ENCODE measurements around the gene IFNE. TPM values are rescaled to one million over a fixed set of nuclear protein-coding genes. Genes with fewer than 3 reads are reported as not detected.
"Not testable (repeated sequence)": the region's sequence is repeated elsewhere in the genome, so short reads cannot be mapped to it uniquely, and the experiment has no call there.

Gene IFNE
- total RNA-seq, 1 experiment from 2014 or later: not detected

GRCh38 chr9:21461377-21461776, 20.7 kb downstream of the IFNE start:
- H3K4me3 ChIP-seq: no peak overlapping the region
- no peak for DNase-seq

GRCh38 chr9:21455320-21455719, 26.8 kb downstream of the IFNE start:
- no peak overlapping the region for H3K27ac ChIP-seq
- DNase-seq: peak in 1 of 2 experiments; percentile 16
- H3K36me3 ChIP-seq: no peaks in the 10 kb centered on the region
- H3K4me1 ChIP-seq: no peaks in the 10 kb centered on the region
- no peaks in the 10 kb centered on the region for H3K27me3 ChIP-seq
- H3K4me3 ChIP-seq: no peak overlapping the region
- H3K9me3 ChIP-seq (replicated peaks): no peaks in the 10 kb centered on the region

More at GRCh38 chr9:21461377-21461776, 20.7 kb downstream of the IFNE start:
- Histone ChIP-seq H3K36me3 (no peaks in the 10 kb centered on the region), H3K9me3 (replicated peaks) (no peaks in the 10 kb centered on the region), H3K27me3 (0 out of 2 replicates have a peak, but pooled peaks cover 3% of the 10 kb centered on the region), H3K27ac (no peak overlapping the region), H3K4me1 (no peaks in the 10 kb centered on the region)

- Histone ChIP-seq H3K4me1 (no peaks in the 10 kb centered on the region), H3K9me3 (replicated peaks) (no peaks in the 10 kb centered on the region), H3K27ac (no peak overlapping the region), H3K4me3 (no peak overlapping the region), H3K27me3 (no peaks in the 10 kb centered on the region), H3K36me3 (no peaks in the 10 kb centered on the region)
- no peak for DNase-seq
These were observed 28.0 kb downstream of the IFNE start for GRCh38 chr9:21454149-21454548.

GRCh38 chr9:21452681-21453080, 29.4 kb downstream of the IFNE start:
- Histone ChIP-seq H3K27me3 (no peaks in the 10 kb centered on the region), H3K4me3 (no peak overlapping the region), H3K9me3 (replicated peaks) (no peaks in the 10 kb centered on the region), H3K27ac (no peak overlapping the region), H3K36me3 (no peaks in the 10 kb centered on the region), H3K4me1 (no peaks in the 10 kb centered on the region)
- no peak for DNase-seq

GRCh38 chr9:21450733-21451394, 31.2 kb downstream of the IFNE start:
- no peaks in the 10 kb centered on the region for H3K4me1 ChIP-seq
- H3K36me3 ChIP-seq: no peaks in the 10 kb centered on the region
- H3K9me3 ChIP-seq (replicated peaks): no peaks in the 10 kb centered on the region
- no peak overlapping the region for H3K27ac ChIP-seq
- no peak overlapping the region for H3K4me3 ChIP-seq
- H3K27me3 ChIP-seq: no peaks in the 10 kb centered on the region
- DNase-seq: no peak

GRCh38 chr9:21449312-21449711, 32.8 kb downstream of the IFNE start:
- H3K4me1 ChIP-seq; H3K27me3 ChIP-seq; H3K9me3 ChIP-seq (replicated peaks); H3K36me3 ChIP-seq; H3K4me3 ChIP-seq; DNase-seq; H3K27ac ChIP-seq: not testable (repeated sequence)

GRCh38 chr9:21443849-21444625, 38.1 kb downstream of the IFNE start:
- H3K36me3 ChIP-seq: no peaks in the 10 kb centered on the region
- H3K4me3 ChIP-seq: no peak overlapping the region
- no peaks in the 10 kb centered on the region for H3K27me3 ChIP-seq
- no peak overlapping the region for H3K27ac ChIP-seq
- no peaks in the 10 kb centered on the region for H3K4me1 ChIP-seq
- no peak for DNase-seq
- H3K9me3 ChIP-seq (replicated peaks): no peaks in the 10 kb centered on the region

DNA sequence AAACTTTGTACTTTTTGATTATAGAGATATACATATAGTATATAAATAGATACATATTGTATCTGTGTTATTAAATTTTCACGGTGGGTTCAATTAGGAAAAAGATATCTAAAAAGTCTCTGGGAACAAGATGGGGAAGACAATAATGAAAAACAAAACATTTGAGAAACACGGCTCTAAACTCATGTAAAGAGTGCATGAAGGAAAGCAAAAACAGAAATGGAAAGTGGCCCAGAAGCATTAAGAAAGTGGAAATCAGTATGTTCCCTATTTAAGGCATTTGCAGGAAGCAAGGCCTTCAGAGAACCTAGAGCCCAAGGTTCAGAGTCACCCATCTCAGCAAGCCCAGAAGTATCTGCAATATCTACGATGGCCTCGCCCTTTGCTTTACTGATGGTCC, 42.0 kb downstream of the IFNE start, which contains the start of gene IFNA1:
Gene IFNA1, plus strand, starts transcription at position 301 of the 400 bp plus-strand sequence. Its CDS starts 69 bp downstream, at position 370.
- no peak within 1 kb of the TSS for H3K4me3 ChIP-seq
- no peak within 1 kb of the TSS for H3K27ac ChIP-seq
- H3K36me3 ChIP-seq: no peaks in the 10 kb centered on the region
- no peaks in the 10 kb centered on the region for H3K4me1 ChIP-seq
- H3K9me3 ChIP-seq (replicated peaks): no peaks in the 10 kb centered on the region
- DNase-seq: no peak
- H3K27me3 ChIP-seq: no peaks in the 10 kb centered on the region

DNA sequence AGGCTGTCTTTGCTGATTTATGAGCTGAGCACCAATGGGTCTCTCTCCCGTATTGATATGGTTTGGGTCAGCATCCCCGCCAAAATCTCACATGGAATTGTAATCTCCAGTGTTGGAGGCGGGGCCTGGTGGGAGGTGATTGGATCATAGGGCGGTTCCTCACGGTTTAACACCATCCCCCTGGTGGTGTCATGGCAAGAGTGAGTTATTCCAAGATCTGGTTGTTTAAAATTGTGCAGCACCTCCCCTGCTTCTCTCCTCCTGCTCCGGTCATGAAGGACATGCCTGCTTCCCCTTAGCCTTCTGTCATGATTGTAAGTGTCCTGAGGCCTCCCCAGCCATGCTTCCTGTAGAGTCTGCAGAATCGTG, 47.1 kb downstream of the IFNE start:
- H3K4me3 ChIP-seq; H3K9me3 ChIP-seq (replicated peaks); H3K36me3 ChIP-seq; H3K4me1 ChIP-seq; H3K27me3 ChIP-seq; H3K27ac ChIP-seq; DNase-seq: not testable (repeated sequence)

DNA sequence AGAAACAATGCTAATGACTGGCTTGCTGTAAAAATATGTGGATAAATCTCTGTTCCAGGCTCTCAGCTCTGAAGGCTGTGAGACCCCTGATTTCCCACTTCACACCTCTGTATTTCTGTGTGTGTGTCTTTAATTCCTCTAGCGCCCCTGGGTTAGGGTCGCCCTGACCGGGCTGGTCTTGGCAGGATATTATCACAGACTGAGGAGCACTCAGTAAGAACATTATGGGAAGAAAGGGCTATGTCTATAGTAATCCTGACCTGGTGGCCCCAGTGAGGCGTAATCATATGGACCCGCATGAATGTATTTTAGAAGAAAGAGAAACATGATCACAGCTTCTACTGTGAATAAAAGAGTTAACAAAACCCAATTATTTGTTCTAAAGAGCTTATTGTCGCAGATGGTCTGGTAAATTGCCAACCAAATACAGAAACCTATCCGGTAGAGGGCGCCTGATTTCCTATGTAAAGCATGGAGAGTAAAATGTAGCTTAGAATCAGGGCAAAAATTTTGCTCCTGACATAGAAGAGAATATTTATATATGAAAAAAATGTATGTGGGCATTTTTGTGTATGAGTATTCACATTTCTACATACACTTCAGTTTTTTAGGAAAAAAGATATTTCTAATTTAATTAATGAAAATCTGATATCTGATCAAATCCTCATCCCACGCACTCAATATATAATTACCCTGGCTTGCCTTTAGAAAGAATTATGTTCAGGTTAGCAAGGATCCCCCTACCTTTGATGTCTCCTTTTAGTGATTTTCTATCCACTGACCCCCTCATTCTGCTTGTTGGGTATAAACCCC, 47.7 kb downstream of the IFNE start:
- Histone ChIP-seq H3K27me3 (no peaks in the 10 kb centered on the region), H3K36me3 (no peaks in the 10 kb centered on the region), H3K4me1 (no peaks in the 10 kb centered on the region), H3K4me3 (no peak overlapping the region), H3K9me3 (replicated peaks) (no peaks in the 10 kb centered on the region), H3K27ac (no peak overlapping the region)
- DNase-seq: peak; percentile 35 to 66

DNA sequence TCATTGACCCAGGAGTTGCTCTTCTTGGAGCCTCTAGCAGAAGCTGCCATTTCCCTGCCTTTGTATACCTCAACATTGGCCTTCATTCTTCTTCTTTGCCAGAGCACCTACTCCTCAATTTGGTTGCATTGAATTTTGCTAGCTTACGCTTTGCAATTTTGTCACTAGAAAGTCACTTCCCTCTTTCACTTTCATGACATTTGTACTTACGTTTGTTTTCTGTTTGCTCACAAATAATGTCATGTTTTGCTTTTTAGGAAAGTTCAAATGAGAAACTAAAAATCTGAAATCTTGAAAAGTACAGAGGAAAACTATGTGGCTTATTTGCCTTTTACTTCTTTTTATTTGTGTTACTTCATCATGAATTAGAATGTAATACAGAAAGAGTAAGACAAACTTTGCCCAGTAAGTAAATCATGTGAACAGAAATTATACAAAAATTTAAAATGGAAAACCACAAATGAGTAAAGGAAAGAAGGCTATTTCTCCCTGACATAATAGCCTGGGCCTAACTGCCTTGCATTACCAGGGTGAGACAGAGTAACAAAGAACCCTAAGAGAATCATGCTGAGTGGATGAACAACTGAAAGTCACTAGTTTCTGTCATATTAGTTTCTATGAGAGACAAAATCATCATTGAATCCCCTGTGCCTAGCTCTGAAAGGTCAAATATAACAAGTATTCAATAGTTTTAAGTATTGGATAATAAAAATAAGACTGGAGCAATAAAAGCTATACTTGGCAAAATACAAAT, 49.3 kb downstream of the IFNE start:
- Histone ChIP-seq H3K36me3 (no peaks in the 10 kb centered on the region), H3K4me1 (no peaks in the 10 kb centered on the region), H3K9me3 (replicated peaks) (no peaks in the 10 kb centered on the region), H3K27me3 (no peaks in the 10 kb centered on the region), H3K27ac (no peak overlapping the region), H3K4me3 (no peak overlapping the region)
- DNase-seq: no peak

Other genes starting within 250 kb of the IFNE start
- not detected in 2 replicates for gene IFNA14, start 242.3 kb downstream of the IFNE start, total RNA-seq (2014; rRNA removed; shearing (Covaris generic))
- gene IFNA5, start 177.0 kb downstream of the IFNE start, total RNA-seq (2014; rRNA removed; shearing (Covaris generic)): not detected in 2 replicates
- 22.6 and 25.5 TPM in 2 replicates for gene KLHL9, start 146.9 kb downstream of the IFNE start, total RNA-seq (2014; rRNA removed; shearing (Covaris generic))
- gene IFNA6, start 131.4 kb downstream of the IFNE start, total RNA-seq (2014; rRNA removed; shearing (Covaris generic)): not detected in 2 replicates
- not detected in 2 replicates for gene IFNA13, start 114.3 kb downstream of the IFNE start, total RNA-seq (2014; rRNA removed; shearing (Covaris generic))
- not detected in 2 replicates for gene IFNA2, start 96.9 kb downstream of the IFNE start, total RNA-seq (2014; rRNA removed; shearing (Covaris generic))
- not detected in 2 replicates for gene IFNA8, start 73.2 kb downstream of the IFNE start, total RNA-seq (2014; rRNA removed; shearing (Covaris generic))
- not detected in 2 replicates for gene IFNA1, start 41.9 kb downstream of the IFNE start, total RNA-seq (2014; rRNA removed; shearing (Covaris generic))